GM18873 (cell line): ENCODE data around the gene SDHB.

Experiments used
- ATAC-seq: cut with Tn5 transposase; IDR thresholded peaks from one replicate; pipeline ENCODE4 v1.9.1; 2021; ENCODE audit warnings: mild to moderate bottlenecking, moderate library complexity, moderate number of reproducible peaks; ENCODE audit not compliant: unreplicated experiment, low FRiP score

SDHB gene

GRCh38 chr1:17053685-17054410 is at the start of gene SDHB:
SDHB (minus strand) TSS chr1:17054032; CDS start chr1:17054019, 13 bp downstream.
- ATAC-seq = peak; percentile 94

GRCh38 chr1:17102232-17102631 is 48.4 kb upstream of the SDHB start:
- ATAC-seq = no peak

GRCh38 chr1:17101261-17101660 is 47.4 kb upstream of the SDHB start:
- no peak for ATAC-seq

GRCh38 chr1:17099616-17100340 is 45.9 kb upstream of the SDHB start:
- ATAC-seq = no peak

- ATAC-seq = no peak
These were observed 44.9 kb upstream of the SDHB start for GRCh38 chr1:17098446-17099317.

GRCh38 chr1:17097787-17098186 is 44.0 kb upstream of the SDHB start:
- ATAC-seq = no peak

GRCh38 chr1:17097147-17097546 is 43.3 kb upstream of the SDHB start:
- ATAC-seq = no peak

GRCh38 chr1:17096584-17096983 is 42.8 kb upstream of the SDHB start:
- no peak for ATAC-seq

GRCh38 chr1:17095141-17095540 is 41.3 kb upstream of the SDHB start:
- ATAC-seq = no peak

- ATAC-seq = no peak
These were observed 40.8 kb upstream of the SDHB start for GRCh38 chr1:17094664-17095063.

GRCh38 chr1:17093822-17094393 is 40.1 kb upstream of the SDHB start:
- no peak for ATAC-seq

GRCh38 chr1:17091252-17091651 is 37.4 kb upstream of the SDHB start:
- no peak for ATAC-seq

- ATAC-seq = no peak
These were observed 35.7 kb upstream of the SDHB start for GRCh38 chr1:17089506-17089905.

- no peak for ATAC-seq
These were observed 32.9 kb upstream of the SDHB start for GRCh38 chr1:17086751-17087150.

GRCh38 chr1:17084787-17085186 is 31.0 kb upstream of the SDHB start:
- no peak for ATAC-seq

- ATAC-seq = no peak
These were observed 28.9 kb upstream of the SDHB start for GRCh38 chr1:17082761-17083160.

GRCh38 chr1:17081439-17081838 is 27.6 kb upstream of the SDHB start:
- ATAC-seq = no peak

GRCh38 chr1:17080880-17081279 is 27.0 kb upstream of the SDHB start:
- no peak for ATAC-seq

- no peak for ATAC-seq
These were observed 26.4 kb upstream of the SDHB start for GRCh38 chr1:17080085-17080759.
